OCI-LY1 (cell line): ENCODE data around the gene KNCN.

Experiments
- H2AFZ ChIP-seq: fragments of 200-600 bp; sonication (generic), shearing (Covaris generic); 2 replicates; pipeline ENCODE4 v1.6.0; 2014; ENCODE audit warnings: antibody characterized with exemption, mild to moderate bottlenecking, low read length
- H3F3A ChIP-seq: fragments of 200-600 bp; sonication (generic), shearing (Covaris generic); 2 replicates; pipeline ENCODE4 v1.6.0; 2014; ENCODE audit warnings: mild to moderate bottlenecking, antibody characterized with exemption, low read length, moderate library complexity; ENCODE audit not compliant: insufficient read depth
- H3K27ac ChIP-seq: fragments of 200-600 bp; sonication (generic); 2 replicates; pipeline ENCODE4 v1.5.1; 2014; ENCODE audit warnings: low read length, mixed run types, mild to moderate bottlenecking, low read depth; ENCODE audit not compliant: poor library complexity, severe bottlenecking
- H3K27me3 ChIP-seq: fragments of 200-600 bp; sonication (generic); 2 replicates; pipeline ENCODE4 v1.6.0; 2014; ENCODE audit warnings: antibody characterized with exemption, mild to moderate bottlenecking, low read length, moderate library complexity; ENCODE audit not compliant: insufficient read depth
- H3K36me3 ChIP-seq: fragments of 200-600 bp; sonication (generic); 2 replicates; pipeline ENCODE4 v1.6.1; 2014; ENCODE audit warnings: mild to moderate bottlenecking, antibody characterized with exemption, low read length, moderate library complexity, mixed read lengths; ENCODE audit not compliant: insufficient read depth
- H3K4me1 ChIP-seq: fragments of 200-600 bp; sonication (generic); 2 replicates; pipeline ENCODE4 v1.5.1; 2014; ENCODE audit warnings: mild to moderate bottlenecking, low read length, moderate library complexity; ENCODE audit not compliant: insufficient read depth, severe bottlenecking
- H3K4me2 ChIP-seq: fragments of 200-600 bp; sonication (generic), shearing (Covaris generic); 2 replicates; pipeline ENCODE4 v1.6.1; 2014; ENCODE audit warnings: low read length
- H3K4me3 ChIP-seq: fragments of 200-600 bp; sonication (generic); 2 replicates; pipeline ENCODE4 v1.5.1; 2014; ENCODE audit warnings: low read length, low read depth, mild to moderate bottlenecking, mixed read lengths; ENCODE audit not compliant: poor library complexity, severe bottlenecking
- H3K79me2 ChIP-seq: fragments of 200-600 bp; shearing (Covaris generic); 2 replicates; pipeline ENCODE4 v1.6.1; 2016; ENCODE audit warnings: mixed run types, low read length, mixed read lengths; ENCODE audit not compliant: insufficient read depth
- H3K9ac ChIP-seq: fragments of 200-600 bp; sonication (generic), shearing (Covaris generic); 2 replicates; pipeline ENCODE4 v1.6.1; 2014; ENCODE audit warnings: mild to moderate bottlenecking, low read length, mixed read lengths
- H3K9me2 ChIP-seq: fragments of 200-600 bp; sonication (generic), shearing (Covaris generic); 2 replicates; pipeline ENCODE4 v1.6.1; 2014; ENCODE audit warnings: low read depth, mild to moderate bottlenecking, low read length, mixed read lengths
- H3K9me3 ChIP-seq: fragments of 200-600 bp; shearing (Covaris generic); 2 replicates; pipeline ENCODE4 v1.6.1; 2014; ENCODE audit warnings: low read length, mixed read lengths
- H4K20me1 ChIP-seq: fragments of 200-600 bp; sonication (generic), shearing (Covaris generic); 2 replicates; pipeline ENCODE4 v1.6.0; 2016; ENCODE audit warnings: mild to moderate bottlenecking, low read length; ENCODE audit not compliant: insufficient read depth
- CTCF ChIP-seq: fragments of 200-600 bp; sonication (generic), shearing (Covaris generic); IDR thresholded peaks from 2 replicates; pipeline ENCODE4 v1.5.1; 2017; ENCODE audit warnings: mild to moderate bottlenecking, antibody characterized with exemption, low read length, moderate library complexity, mixed read lengths
- EZH2 ChIP-seq: fragments of 200-600 bp; sonication (generic), shearing (Covaris generic); IDR thresholded peaks from 2 replicates; pipeline ENCODE4 v1.8.0; 2017; ENCODE audit warnings: borderline replicate concordance, mixed run types, mild to moderate bottlenecking, antibody characterized with exemption, low read length, moderate library complexity, mixed read lengths

The KNCN gene

GRCh38 chr1:46543761-46544560 lies 7.5 kb downstream of the KNCN start:
- H3K9me2 ChIP-seq, result no peaks in the 10 kb centered on the region
- no peaks in the 10 kb centered on the region for H3K4me1 ChIP-seq
- no peaks in the 10 kb centered on the region for H3K27me3 ChIP-seq
- H3K4me2 ChIP-seq, result no peak overlapping the region
- H3K4me3 ChIP-seq, result no peak overlapping the region
- TF ChIP-seq CTCF (no peak), EZH2 (no peak)
- H2AFZ ChIP-seq, result no peak overlapping the region
- H4K20me1 ChIP-seq, result no peaks in the 10 kb centered on the region
- no peaks in the 10 kb centered on the region for H3F3A ChIP-seq
- no peak overlapping the region for H3K9ac ChIP-seq
- no peaks in the 10 kb centered on the region for H3K79me2 ChIP-seq
- H3K9me3 ChIP-seq, result no peaks in the 10 kb centered on the region
- no peak overlapping the region for H3K27ac ChIP-seq
- no peaks in the 10 kb centered on the region for H3K36me3 ChIP-seq

- H3K4me2 ChIP-seq, result no peak overlapping the region
- H3K9ac ChIP-seq, result no peak overlapping the region
- H2AFZ ChIP-seq, result no peak overlapping the region
- H3K9me3 ChIP-seq, result no peaks in the 10 kb centered on the region
- no peaks in the 10 kb centered on the region for H4K20me1 ChIP-seq
- no peaks in the 10 kb centered on the region for H3K9me2 ChIP-seq
- no peak overlapping the region for H3K27ac ChIP-seq
- H3K79me2 ChIP-seq, result no peaks in the 10 kb centered on the region
- H3K4me3 ChIP-seq, result no peak overlapping the region
- no peaks in the 10 kb centered on the region for H3K27me3 ChIP-seq
- TF ChIP-seq EZH2, result no peak
- no peak for TF ChIP-seq CTCF
- no peaks in the 10 kb centered on the region for H3F3A ChIP-seq
- H3K36me3 ChIP-seq, result no peaks in the 10 kb centered on the region
- H3K4me1 ChIP-seq, result no peaks in the 10 kb centered on the region
These were observed 8.1 kb downstream of the KNCN start for GRCh38 chr1:46543382-46543760.

- TF ChIP-seq CTCF, result no peak
- no peak for TF ChIP-seq EZH2
- Histone ChIP-seq H3K9me2 (no peaks in the 10 kb centered on the region), H3K4me2 (no peak overlapping the region), H3K27ac (no peak overlapping the region), H3K4me3 (no peak overlapping the region), H3K4me1 (no peaks in the 10 kb centered on the region), H3K9ac (no peak overlapping the region), H3K27me3 (no peaks in the 10 kb centered on the region), H3K36me3 (no peaks in the 10 kb centered on the region; the same call in 1 of the 2 replicates), H2AFZ (no peak overlapping the region), H3F3A (no peaks in the 10 kb centered on the region), H3K9me3 (no peaks in the 10 kb centered on the region), H3K79me2 (no peaks in the 10 kb centered on the region), H4K20me1 (no peaks in the 10 kb centered on the region)
These were observed 11.5 kb downstream of the KNCN start for GRCh38 chr1:46539972-46540371.
